GM15510 (cell line): ENCODE data around the gene MAP2K5.

Experiments
- POLR2A ChIP-seq: IDR thresholded peaks from 3 replicates; pipeline ENCODE4 v1.6.1; 2011; ENCODE audit warnings: borderline replicate concordance; ENCODE audit not compliant: insufficient read length; ENCODE audit errors: extremely low read depth

MAP2K5 gene

DNA sequence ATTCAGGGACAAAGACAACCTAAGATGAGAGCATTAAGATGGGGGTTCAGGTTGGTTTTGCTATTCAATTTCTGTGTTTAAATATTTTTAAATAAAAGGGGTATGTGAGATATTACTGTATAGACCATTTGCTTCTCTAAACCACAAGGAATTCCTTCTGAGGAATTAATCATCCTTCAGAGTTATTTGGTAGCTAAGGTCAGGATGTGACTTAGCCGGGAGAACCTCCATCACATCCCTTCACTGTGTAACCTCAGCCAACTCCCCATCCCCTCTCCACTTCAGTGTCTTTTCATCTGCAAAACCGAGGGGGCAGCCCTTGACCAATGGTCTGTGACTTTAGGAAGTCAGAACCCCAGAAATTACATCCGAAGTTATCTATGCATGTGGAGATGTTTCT, 234.1 kb downstream of the MAP2K5 start:
- no peak for TF ChIP-seq POLR2A

DNA sequence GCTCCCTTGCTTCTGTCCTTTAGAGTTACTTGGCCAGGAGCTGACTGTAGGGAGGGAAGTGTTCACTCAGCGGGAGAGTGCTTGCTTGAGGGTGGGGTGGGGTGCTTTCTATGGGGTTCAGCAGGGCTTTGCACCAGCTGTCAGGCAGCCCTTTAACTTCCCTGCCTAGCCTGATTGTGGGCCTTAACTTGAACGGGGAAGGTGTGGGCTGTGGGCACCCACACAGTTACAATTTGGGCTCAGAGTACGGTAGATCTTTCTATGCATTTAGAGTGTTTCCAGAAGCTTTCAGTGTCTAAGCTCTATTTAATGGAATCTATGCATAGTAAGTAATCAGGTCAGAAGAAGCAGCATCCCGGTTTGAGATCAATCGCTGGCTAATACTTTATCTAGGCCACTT, 234.6 kb downstream of the MAP2K5 start:
- no peak for TF ChIP-seq POLR2A

DNA sequence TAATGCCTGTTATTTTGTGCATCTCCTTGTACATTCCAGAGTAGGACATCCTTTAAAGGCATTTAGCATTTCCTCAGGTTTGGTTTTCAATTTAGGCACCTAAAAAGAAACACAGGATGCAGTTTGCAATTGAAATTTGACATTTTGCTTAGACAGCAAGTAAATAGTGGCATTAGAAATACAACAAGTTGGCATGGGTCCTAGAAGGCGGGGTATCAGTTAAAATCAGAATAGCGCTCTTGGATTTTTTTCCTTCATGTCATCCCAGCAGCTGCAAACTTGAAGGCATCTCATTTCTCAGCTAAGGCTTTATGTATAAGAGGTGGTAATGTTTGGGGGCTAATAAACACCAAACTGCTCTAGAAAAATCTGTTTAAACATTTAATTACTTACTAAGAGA, 235.3 kb downstream of the MAP2K5 start:
- TF ChIP-seq POLR2A: no peak

DNA sequence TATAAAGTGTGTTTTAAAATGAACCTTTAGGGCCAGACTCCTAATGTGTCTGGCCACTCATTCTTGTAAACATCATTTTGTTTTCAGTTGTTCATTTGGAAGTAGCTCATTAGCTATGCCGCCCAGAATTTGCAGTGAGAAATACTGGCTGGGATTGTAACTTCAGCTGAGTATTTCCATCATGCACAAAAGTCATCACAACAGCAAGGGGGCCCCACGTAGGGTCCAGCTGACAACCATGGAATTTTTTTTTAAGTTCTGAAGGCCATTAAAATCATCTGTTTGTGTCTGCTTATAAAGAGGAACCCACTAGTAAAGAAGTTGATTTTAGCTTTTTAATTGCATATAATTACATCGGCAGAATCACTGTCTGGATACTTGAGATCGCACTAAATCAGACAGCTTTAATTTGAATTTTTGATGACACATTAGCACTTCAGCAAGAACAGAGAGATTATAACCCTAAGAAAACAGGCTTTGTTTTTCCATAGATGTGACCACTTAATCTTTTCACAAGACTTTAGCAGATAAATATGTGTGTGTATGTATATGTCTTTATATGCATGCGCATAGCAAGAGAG, 236.6 kb downstream of the MAP2K5 start:
- TF ChIP-seq POLR2A: no peak

DNA sequence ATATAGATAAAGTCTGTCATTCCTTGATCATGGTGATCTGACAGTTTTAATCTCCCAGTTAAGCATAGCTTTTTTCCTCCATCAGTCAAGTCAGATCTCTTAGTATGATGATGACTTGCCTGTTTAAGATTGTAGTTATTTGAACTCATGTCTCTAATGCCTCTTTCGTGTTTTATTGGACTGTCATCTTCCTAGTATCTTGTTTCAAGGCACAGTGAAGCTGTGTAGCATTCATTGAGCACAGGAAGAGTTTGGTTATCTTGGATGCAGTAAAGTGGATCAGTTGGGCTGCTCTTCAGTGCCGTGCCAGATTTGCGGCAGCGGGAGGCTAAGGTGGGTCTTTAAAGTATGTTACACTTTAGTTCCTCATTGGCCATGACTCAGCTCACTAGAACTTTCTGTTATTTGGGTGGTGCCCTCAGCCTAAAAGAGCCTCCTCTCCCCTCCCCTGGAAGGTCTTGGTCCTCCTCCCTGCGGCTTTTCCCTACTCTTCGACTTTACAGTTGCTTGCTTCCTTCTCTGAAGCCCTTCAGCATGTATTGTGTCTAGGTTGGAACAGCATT, 237.1 kb downstream of the MAP2K5 start:
- no peak for TF ChIP-seq POLR2A

DNA sequence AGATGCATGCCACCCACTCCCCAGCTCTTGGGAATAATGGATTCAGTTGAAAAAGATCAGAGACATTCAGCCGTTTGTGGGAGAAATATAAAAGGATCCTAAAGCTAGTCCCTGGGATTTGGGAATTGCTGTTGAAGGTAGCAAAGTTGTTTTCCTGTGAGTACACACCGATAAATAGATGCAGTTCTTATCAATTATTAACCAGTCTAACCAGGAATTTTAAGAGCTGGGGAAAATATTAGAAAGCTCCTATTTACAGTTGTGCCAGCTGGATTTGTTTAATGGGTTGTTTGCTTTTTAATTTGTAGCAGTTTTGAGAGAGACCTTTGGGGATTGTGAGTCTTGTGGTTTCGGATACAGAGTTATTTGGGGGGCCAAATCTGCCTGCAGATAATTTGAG, 238.6 kb downstream of the MAP2K5 start:
- TF ChIP-seq POLR2A: no peak

DNA sequence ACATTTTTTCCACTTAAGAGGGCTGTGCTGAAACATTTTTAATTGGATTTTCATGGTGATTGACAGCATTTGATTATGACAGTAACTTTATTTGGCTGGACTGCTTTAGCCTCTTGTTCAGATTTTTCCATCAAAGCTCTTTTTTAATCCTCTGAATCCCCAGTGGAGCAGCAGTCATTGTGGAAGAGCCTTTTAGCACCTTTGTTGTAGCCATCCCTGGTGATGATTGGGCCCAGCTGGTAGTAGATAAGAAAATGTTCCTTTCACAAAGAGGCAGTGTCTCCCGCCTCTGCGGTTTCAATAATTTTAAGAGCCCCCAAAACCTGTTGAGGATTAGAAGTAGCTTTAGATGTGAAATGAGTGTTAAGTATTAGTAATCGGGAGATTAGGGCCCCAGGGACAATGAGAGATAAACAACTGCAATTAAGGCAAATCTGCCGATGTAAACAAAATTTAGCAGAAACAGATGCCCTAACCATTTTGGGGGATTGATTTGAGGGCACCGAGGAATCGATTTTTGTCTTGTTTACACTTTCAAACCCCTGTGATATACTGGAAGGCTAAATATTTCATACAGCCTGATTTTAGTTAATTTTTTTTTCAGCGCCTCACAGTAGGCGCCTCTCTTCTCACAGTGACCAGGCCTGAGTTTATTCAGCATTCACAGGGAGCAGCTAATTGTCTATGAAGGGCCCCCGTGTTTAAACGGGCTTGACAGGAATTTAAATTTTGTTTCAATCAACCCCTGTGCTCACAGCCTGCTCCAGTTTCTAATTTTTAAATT, 239.6 kb downstream of the MAP2K5 start:
- no peak for TF ChIP-seq POLR2A

DNA sequence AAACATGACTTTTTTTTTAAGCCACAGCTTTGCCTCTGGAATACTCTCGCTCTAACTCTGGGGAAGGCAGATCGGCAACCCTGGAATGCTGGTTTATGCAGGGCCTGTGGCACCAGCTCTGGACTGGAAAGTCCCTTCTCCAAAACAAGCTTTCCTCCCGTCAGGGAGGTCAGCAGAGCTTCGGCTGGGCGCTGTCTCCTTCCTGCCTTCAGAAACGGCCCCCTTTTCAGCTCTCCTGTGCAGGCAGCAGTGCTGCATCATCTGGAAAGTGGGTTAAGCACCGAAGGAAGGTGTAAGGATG, 240.1 kb downstream of the MAP2K5 start:
- no peak for TF ChIP-seq POLR2A

DNA sequence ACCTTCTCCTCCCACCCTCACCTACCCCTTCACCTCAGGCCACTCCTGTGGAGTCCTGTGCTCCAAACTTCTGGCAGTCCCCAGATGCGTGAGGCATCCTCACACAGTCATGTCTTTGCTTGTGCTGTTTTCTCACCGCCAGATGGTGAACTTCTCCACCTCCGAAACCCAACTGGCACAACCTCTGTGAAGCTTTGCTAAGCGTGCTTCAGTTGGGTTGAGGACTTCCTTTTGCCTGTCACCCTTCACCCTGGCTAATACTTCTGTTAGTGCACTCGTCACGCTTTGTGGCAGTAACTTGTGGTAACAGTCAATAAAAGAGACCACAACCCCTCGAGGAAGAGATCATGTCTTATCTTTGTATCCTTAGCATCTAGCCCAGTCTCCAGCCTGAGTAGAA, 240.8 kb downstream of the MAP2K5 start:
- no peak for TF ChIP-seq POLR2A

DNA sequence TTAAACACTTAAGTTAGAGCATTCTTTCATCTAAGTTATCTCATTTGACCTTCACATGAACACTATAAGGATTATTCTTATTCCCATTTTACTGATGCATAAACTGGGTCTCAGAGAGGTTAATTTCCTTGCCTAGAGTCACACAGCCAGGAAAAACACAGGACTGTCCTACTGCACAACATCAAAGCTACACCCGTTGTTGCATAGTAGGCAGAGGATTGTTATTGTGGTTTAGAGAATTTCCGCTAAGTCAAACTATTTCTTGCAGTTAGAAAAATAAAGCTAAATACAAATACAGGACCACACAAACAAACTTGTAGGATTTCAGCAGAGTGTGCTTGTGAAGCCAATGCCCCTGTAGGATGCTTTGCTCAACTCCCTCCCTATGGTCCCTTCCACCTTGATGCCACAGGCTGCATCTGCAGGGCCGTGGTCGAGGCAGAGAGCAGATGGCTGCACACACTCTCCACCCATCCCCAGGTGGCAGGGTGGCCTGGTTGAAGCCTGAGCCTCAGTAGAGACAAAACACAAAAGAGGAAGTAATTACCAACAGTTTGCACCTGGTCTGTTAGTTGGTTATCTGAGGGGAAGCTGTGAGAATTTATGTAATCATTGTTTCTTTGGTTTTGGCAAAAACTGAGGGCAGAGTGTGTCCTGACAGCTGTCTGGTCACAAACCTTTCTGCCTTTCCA, 241.7 kb downstream of the MAP2K5 start:
- no peak for TF ChIP-seq POLR2A

DNA sequence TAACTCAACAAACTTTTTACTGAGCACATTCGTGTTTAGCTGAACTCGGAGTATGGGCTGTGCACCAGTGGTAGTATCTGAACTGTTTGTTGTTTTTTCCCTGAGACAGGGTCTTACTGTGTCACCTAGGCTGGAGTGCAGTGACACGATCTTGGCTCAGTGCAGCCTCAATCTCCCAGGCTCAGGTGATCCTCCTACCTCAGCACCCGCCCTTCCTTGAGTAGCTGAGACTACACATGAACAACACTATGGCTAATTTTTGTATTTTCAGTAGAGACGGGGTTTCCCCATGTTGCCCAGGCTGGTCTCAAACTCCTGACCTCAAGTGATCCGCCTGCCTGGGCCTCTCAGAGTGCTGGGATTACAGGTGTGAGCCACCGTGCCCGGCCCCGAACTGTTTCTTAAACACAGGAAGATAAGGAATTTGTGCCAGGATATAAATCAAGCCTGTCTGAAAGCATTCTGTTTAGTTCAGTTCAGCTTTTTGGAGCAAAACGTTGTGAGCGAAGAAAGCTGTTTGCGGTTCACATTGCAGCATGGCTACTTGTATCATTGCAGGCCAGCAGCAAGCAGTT, 242.4 kb downstream of the MAP2K5 start:
- no peak for TF ChIP-seq POLR2A

DNA sequence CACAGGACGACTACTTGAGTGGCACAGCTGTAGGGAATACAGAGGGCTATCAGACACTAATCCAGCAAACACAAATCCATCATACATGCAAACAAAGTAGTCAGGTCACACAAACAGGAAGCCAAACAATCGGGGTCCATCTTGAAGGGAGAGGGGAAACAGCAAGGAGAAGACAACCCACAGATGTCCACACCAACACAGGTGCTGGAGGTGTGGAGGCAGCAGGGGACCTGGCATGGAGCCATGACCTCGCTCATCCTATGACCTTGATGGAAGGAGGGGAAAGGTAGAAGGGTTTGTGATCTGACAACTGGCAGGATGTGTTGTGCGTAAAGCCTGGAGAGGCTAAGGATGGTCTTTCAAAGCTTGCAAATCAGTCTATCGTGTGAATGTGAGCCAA, 242.9 kb downstream of the MAP2K5 start:
- TF ChIP-seq POLR2A: no peak

DNA sequence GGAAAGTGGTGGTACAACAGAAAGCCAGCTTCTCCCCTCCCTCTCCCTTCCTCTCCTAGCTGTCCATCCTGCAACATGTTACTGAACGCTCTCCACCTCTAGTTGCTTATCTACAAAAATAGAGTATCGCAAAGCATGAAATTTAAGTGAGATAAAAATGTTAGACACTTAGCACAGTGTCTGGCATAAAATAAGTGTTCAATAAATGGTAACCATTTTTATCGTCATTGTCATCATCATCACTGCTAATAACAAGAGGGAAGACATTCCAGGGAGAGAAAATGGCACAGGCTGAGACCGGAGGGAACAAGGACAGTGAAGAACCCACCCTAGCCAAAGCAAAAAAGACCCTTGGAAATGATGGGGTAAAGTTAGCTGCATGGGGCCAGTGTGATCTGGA, 244.1 kb downstream of the MAP2K5 start:
- no peak for TF ChIP-seq POLR2A

DNA sequence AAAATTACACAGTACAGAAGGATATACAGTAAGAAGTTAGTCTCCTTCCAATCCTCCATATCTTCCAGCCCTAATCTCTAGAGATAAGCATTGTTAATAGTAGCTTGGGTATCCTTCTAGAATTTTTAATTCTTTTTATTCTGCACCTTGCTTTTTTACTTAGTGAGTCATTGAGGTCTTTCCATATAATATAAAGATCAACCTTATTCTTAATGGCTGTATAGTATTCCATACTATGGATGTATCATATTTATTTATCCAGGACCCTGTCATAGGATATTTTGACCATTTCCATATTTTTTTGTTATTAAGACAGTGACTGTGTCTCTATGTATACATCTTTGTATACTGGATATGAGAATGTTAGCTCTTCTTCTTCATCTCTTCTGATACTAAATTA, 246.5 kb downstream of the MAP2K5 start:
- no peak for TF ChIP-seq POLR2A

DNA sequence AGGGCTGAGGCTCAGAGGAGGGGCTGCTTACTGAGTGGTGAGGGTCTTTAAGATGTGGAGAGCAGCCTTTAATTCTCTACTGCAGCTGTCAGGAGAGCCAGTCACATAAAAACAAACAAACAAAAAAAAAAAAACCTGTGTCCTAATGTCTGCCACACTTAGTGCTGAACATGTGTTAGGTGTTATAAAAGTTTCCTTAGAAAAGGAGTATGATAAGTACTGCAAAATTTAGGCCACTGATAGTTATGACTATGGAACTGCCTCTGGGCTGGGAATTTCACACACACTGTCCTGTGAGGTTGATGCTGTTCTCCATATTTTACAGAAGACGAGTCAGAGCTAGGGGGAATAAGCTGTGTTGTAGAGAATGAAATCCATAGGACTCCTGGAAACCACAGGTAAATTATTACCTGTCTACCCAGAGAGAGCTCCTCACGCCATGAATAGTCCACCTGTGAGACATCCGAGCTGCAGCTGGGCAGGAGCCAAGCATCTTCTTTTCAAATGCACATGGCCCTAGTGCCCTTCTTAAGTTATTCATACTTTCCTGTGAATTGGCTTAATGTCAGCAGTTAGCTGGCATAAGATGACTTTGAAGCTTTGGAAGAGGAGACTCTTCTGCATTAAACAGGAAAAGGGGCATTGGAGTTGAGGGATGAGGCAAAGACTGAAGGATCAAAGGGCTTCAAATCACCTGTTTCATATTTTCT, 248.3 kb downstream of the MAP2K5 start:
- no peak for TF ChIP-seq POLR2A

DNA sequence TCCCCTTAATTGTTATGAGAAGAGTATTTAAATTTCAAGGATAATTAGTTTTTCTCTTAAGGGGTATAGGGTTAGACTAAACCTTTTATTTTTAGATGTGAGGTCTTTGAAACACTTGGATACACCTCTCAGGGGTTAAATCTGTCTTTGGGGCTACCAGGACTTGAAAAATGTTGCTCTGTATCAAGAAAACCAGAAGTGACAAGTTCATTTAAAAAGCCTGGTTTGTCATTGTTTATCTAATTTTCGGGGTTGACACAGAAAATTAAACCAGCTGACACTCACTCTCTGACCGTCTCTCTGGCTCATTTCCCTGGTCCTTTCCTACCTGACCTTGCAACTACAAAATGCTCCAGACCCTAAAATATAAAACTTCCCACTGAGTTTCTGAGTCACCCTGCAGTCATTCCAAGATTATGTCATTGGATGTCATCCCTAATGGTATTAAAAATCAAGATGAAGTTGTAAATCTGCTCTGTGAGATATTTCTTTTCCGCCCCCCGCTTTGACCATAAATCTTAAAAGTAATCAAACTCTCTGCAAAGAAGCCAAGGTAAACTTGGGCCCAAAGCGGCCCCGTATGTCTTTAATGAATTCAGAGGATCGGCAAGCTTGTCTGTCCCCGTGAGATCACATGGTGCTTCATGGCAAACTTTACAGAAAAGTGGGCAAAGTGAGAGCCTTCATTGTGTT, 249.9 kb downstream of the MAP2K5 start:
- no peak for TF ChIP-seq POLR2A
